ENCODE data around the gene SDHAF3. TPM values are rescaled to one million over a fixed set of nuclear protein-coding genes. Genes with fewer than 3 reads are reported as not detected.

Gene SDHAF3
- total RNA-seq, 2 donors from 2014 or later, result 20.2 to 22.4 TPM

DNA sequence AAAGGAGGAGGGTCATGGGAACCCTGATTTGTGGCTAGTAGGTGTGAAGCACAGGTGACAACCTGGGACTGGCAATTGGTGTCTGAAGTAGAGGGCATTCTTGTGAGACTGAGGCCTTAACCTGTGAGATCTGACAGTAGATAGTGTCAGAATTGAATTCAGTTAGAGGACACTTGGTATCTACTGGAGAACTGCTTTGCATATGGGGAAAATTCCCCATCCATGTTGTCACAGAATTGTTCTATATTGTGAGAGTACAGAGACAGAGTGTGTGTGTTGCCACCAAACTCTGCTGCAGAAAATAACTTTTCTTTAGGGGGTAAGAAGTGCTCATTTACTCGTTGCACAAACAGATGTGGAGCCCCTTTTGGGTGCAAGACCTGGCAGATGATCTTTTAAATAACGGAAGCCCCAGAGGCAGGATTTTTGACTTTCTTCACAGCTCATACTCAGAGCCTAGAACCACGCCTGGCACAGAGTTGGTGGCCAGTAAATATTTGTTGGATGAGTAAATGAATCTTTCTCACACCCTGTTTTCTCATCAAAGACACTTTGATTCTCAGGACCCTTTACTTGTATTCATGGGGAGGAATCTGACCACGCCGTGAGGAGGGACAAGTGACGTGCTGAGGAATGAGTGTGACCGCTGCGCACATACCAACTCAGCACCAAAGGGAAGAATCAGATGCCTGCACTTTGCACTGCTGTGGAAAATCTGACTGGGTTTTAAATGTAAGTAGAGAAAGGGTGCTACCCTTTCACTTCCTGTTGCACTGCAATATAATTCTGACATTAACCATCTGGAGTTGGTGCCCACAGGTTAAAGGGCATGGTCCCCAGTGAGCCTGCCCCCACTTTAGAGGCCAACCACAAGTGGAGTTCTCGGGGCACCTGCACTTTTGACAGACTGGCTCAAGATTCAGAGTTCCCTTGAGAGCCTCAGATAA is 39.2 kb upstream of the SDHAF3 start:
- H3K4me1 ChIP-seq (ENCODE audit: control insufficient read depth, insufficient read depth, low read length), result no peaks in the 10 kb centered on the region
- Mint-ChIP-seq H3K36me3 (ENCODE audit: low read depth) (no peaks in the 10 kb centered on the region), H3K4me1 (no peaks in the 10 kb centered on the region), H3K4me3 (no peak overlapping the region), H3K27ac (no peak overlapping the region), H3K9me3 (peaks cover 31% of the 10 kb centered on the region), H3K27me3 (ENCODE audit: insufficient read depth) (peaks cover 2% of the 10 kb centered on the region)
- peaks cover 11% of the 10 kb centered on the region for H3K9me3 ChIP-seq (ENCODE audit: control insufficient read depth, low read length)
- H3K36me3 ChIP-seq (ENCODE audit: control insufficient read depth, insufficient read depth, low read length), result no peaks in the 10 kb centered on the region
- no peak overlapping the region for H3K27ac ChIP-seq (ENCODE audit: low read depth, low read length)
- WGBS, 2 experiments (ENCODE audit: insufficient coverage in 1 of 2, insufficient read length in 1 of 2), result 90 to 92% methylated on average over 6 to 8 of the region's 9 CpGs
- H3K4me3 ChIP-seq (ENCODE audit: low read length), result no peak overlapping the region
- H3K27me3 ChIP-seq (ENCODE audit: control insufficient read depth, insufficient read depth, low read length, poor library complexity, severe bottlenecking), result no peaks in the 10 kb centered on the region
- TF ChIP-seq, protein P1, sequence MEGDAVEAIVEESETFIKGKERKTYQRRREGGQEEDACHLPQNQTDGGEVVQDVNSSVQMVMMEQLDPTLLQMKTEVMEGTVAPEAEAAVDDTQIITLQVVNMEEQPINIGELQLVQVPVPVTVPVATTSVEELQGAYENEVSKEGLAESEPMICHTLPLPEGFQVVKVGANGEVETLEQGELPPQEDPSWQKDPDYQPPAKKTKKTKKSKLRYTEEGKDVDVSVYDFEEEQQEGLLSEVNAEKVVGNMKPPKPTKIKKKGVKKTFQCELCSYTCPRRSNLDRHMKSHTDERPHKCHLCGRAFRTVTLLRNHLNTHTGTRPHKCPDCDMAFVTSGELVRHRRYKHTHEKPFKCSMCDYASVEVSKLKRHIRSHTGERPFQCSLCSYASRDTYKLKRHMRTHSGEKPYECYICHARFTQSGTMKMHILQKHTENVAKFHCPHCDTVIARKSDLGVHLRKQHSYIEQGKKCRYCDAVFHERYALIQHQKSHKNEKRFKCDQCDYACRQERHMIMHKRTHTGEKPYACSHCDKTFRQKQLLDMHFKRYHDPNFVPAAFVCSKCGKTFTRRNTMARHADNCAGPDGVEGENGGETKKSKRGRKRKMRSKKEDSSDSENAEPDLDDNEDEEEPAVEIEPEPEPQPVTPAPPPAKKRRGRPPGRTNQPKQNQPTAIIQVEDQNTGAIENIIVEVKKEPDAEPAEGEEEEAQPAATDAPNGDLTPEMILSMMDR (conservative IDR thresholded peaks at IDR 0.05), result no peak
- H3K9ac ChIP-seq (ENCODE audit: extremely low read depth, low read length, poor library complexity, severe bottlenecking), result no peak overlapping the region
- DNase-seq, result no peak

DNA sequence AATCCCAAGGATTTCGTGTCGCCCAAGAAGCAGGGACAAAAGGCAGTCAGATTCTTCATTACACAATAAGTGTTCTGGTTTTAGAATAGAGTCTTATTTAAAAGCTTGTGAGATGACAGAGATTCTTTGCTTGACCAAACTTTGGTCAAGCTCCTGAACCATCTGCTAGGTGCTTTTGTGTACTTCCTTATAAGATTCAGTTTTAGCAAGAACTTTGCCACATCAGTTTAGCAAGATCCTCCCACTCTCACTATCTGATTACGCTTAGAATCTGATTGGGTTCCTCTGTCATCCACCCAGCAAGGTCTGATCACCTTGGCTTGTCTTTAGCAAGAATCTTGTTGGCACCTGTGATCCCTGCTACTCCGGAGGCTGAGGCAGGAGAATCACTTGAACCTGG is 38.2 kb upstream of the SDHAF3 start:
- Histone ChIP-seq H3K9me3 (ENCODE audit: control insufficient read depth, low read length) (peaks cover 11% of the 10 kb centered on the region), H3K9ac (ENCODE audit: extremely low read depth, low read length, poor library complexity, severe bottlenecking) (no peak overlapping the region), H3K4me3 (ENCODE audit: low read length) (no peak overlapping the region), H3K27me3 (ENCODE audit: control insufficient read depth, insufficient read depth, low read length, poor library complexity, severe bottlenecking) (no peaks in the 10 kb centered on the region), H3K27ac (ENCODE audit: low read depth, low read length) (no peak overlapping the region), H3K36me3 (ENCODE audit: control insufficient read depth, insufficient read depth, low read length) (no peaks in the 10 kb centered on the region), H3K4me1 (ENCODE audit: control insufficient read depth, insufficient read depth, low read length) (no peaks in the 10 kb centered on the region)
- Mint-ChIP-seq H3K27ac (no peak overlapping the region), H3K4me1 (no peaks in the 10 kb centered on the region), H3K9me3 (peaks cover 24% of the 10 kb centered on the region), H3K4me3 (no peak overlapping the region), H3K36me3 (ENCODE audit: low read depth) (no peaks in the 10 kb centered on the region), H3K27me3 (ENCODE audit: insufficient read depth) (peaks cover 2% of the 10 kb centered on the region)
- TF ChIP-seq, protein P1 (conservative IDR thresholded peaks at IDR 0.05), result no peak
- DNase-seq, result no peak
- WGBS, 2 experiments (ENCODE audit: insufficient coverage in 1 of 2, insufficient read length in 1 of 2), result 90 to 95% methylated on average over 3 to 4 of the region's 4 CpGs

DNA sequence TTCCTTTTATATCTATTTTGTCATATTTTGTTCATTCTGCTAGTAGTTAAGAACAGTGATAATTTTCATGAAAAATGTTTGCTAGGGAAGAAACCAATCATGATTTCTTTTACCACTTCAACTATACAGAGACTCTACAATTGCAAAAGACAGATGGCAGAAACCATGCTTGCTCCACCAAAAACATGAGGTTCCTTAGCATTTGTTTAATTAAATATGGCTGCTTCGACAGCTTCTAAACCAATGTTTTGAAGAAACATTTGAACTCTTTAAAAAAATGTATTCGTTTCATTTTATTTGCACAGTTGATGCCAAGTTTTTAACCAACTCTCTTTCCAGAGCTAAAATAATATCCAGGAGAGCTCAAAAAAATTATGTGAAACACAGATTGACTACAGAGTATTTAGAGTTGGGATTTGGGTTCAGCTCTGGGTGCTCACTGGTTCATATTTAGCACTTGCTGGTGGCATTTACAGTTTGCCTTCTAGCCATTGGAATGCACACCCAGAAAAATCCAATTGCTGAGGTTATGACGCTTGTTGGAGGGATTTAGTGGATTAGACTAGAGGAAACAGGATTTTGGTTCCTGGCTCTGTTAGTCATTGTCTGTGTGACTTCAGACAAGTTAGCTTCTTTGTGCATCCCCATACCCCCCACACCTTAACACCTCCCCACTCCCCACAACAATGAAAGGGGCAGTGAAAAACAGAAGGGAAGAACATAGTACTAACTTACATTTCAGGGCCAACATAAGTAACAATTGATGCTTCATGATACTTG is 35.8 kb upstream of the SDHAF3 start:
- Histone ChIP-seq H3K9ac (ENCODE audit: extremely low read depth, low read length, poor library complexity, severe bottlenecking) (no peak overlapping the region), H3K27me3 (ENCODE audit: control insufficient read depth, insufficient read depth, low read length, poor library complexity, severe bottlenecking) (no peaks in the 10 kb centered on the region), H3K9me3 (ENCODE audit: control insufficient read depth, low read length) (no peaks in the 10 kb centered on the region), H3K4me1 (ENCODE audit: control insufficient read depth, insufficient read depth, low read length) (no peaks in the 10 kb centered on the region), H3K4me3 (ENCODE audit: low read length) (no peak overlapping the region), H3K36me3 (ENCODE audit: control insufficient read depth, insufficient read depth, low read length) (no peaks in the 10 kb centered on the region), H3K27ac (ENCODE audit: low read depth, low read length) (no peak overlapping the region)
- WGBS, 2 experiments (ENCODE audit: insufficient coverage in 1 of 2, insufficient read length in 1 of 2), result 75 to 90% methylated on average over 1 to 3 of the region's 3 CpGs
- H3K27me3 Mint-ChIP-seq (ENCODE audit: insufficient read depth), result no peaks in the 10 kb centered on the region
- peaks cover 4% of the 10 kb centered on the region for H3K9me3 Mint-ChIP-seq
- TF ChIP-seq, protein P1 (conservative IDR thresholded peaks at IDR 0.05), result no peak
- no peak overlapping the region for H3K4me3 Mint-ChIP-seq
- DNase-seq, result no peak
- H3K27ac Mint-ChIP-seq, result no peak overlapping the region
- H3K4me1 Mint-ChIP-seq, result no peaks in the 10 kb centered on the region
- no peaks in the 10 kb centered on the region for H3K36me3 Mint-ChIP-seq (ENCODE audit: low read depth)
